ENCODE measurements around the gene KRTAP4-1. TPM values are rescaled to one million over a fixed set of nuclear protein-coding genes. Genes with fewer than 3 reads are reported as not detected.

KRTAP4-1 gene
- total RNA-seq, 1 donor from 2014 or later, result not detected

GRCh38 chr17:41223821-41224220, 39.1 kb upstream of the KRTAP4-1 start:
- Mint-ChIP-seq H3K27me3 (peaks cover 8% of the 10 kb centered on the region), H3K36me3 (ENCODE audit: insufficient read depth) (no peaks in the 10 kb centered on the region), H3K4me1 (ENCODE audit: low read depth) (no peaks in the 10 kb centered on the region), H3K27ac (no peak overlapping the region), H3K9me3 (ENCODE audit: low read depth) (peaks cover 10% of the 10 kb centered on the region), H3K4me3 (ENCODE audit: low read depth) (no peak overlapping the region)
- TF ChIP-seq CTCF (IDR thresholded peaks at IDR 0.05; ENCODE audit: unreplicated experiment), result no peak
- no peak for DNase-seq (ENCODE audit: low spot score, unreplicated experiment)

- peaks cover 2% of the 10 kb centered on the region for H3K4me1 Mint-ChIP-seq (ENCODE audit: low read depth)
- peaks cover 3% of the 10 kb centered on the region for H3K27me3 Mint-ChIP-seq
- no peak for DNase-seq (ENCODE audit: low spot score, unreplicated experiment)
- no peak overlapping the region for H3K27ac Mint-ChIP-seq
- no peak overlapping the region for H3K4me3 Mint-ChIP-seq (ENCODE audit: low read depth)
- no peaks in the 10 kb centered on the region for H3K36me3 Mint-ChIP-seq (ENCODE audit: insufficient read depth)
- H3K9me3 Mint-ChIP-seq (ENCODE audit: low read depth), result peaks cover 9% of the 10 kb centered on the region
- TF ChIP-seq CTCF (IDR thresholded peaks at IDR 0.05; ENCODE audit: unreplicated experiment), result no peak
Measured at GRCh38 chr17:41215681-41216080, 31.0 kb upstream of the KRTAP4-1 start.

- Mint-ChIP-seq H3K27me3 (peaks cover 6% of the 10 kb centered on the region), H3K27ac (no peak overlapping the region), H3K4me3 (ENCODE audit: low read depth) (no peak overlapping the region), H3K4me1 (ENCODE audit: low read depth) (peaks cover 2% of the 10 kb centered on the region), H3K9me3 (ENCODE audit: low read depth) (peaks cover 14% of the 10 kb centered on the region), H3K36me3 (ENCODE audit: insufficient read depth) (no peaks in the 10 kb centered on the region)
- DNase-seq (ENCODE audit: low spot score, unreplicated experiment), result no peak
- TF ChIP-seq CTCF (IDR thresholded peaks at IDR 0.05; ENCODE audit: unreplicated experiment), result no peak
Measured at GRCh38 chr17:41212524-41213169, 27.9 kb upstream of the KRTAP4-1 start.

GRCh38 chr17:41211845-41212466, 27.2 kb upstream of the KRTAP4-1 start:
- Mint-ChIP-seq H3K27ac (no peak overlapping the region), H3K4me3 (ENCODE audit: low read depth) (no peak overlapping the region), H3K9me3 (ENCODE audit: low read depth) (peaks cover 16% of the 10 kb centered on the region), H3K27me3 (peaks cover 6% of the 10 kb centered on the region), H3K4me1 (ENCODE audit: low read depth) (peaks cover 2% of the 10 kb centered on the region), H3K36me3 (ENCODE audit: insufficient read depth) (no peaks in the 10 kb centered on the region)
- TF ChIP-seq CTCF (IDR thresholded peaks at IDR 0.05; ENCODE audit: unreplicated experiment), result no peak
- DNase-seq (ENCODE audit: low spot score, unreplicated experiment), result no peak

- Mint-ChIP-seq H3K4me1 (ENCODE audit: low read depth) (no peaks in the 10 kb centered on the region), H3K27ac (no peak overlapping the region), H3K4me3 (ENCODE audit: low read depth) (no peak overlapping the region), H3K9me3 (ENCODE audit: low read depth) (peaks cover 8% of the 10 kb centered on the region), H3K36me3 (ENCODE audit: insufficient read depth) (no peaks in the 10 kb centered on the region), H3K27me3 (peaks cover 14% of the 10 kb centered on the region)
- DNase-seq (ENCODE audit: low spot score, unreplicated experiment), result no peak
- TF ChIP-seq CTCF (IDR thresholded peaks at IDR 0.05; ENCODE audit: unreplicated experiment), result no peak
Measured at GRCh38 chr17:41199421-41200078, 14.8 kb upstream of the KRTAP4-1 start.
